GM10847 (cell line): Measurements from ENCODE around the gene TAS1R1.
A peak's percentile ranks its signal among the peaks of the same experiment; 100 is the strongest.

ENCODE experiments used
- POLR2A ChIP-seq: IDR thresholded peaks from 2 replicates; pipeline ENCODE4 v1.6.1; 2011; ENCODE audit not compliant: insufficient read length; ENCODE audit errors: extremely low read depth

The TAS1R1 gene

GRCh38 chr1:6601923-6602668 is 47.0 kb downstream of the TAS1R1 start:
- no peak for TF ChIP-seq POLR2A

DNA sequence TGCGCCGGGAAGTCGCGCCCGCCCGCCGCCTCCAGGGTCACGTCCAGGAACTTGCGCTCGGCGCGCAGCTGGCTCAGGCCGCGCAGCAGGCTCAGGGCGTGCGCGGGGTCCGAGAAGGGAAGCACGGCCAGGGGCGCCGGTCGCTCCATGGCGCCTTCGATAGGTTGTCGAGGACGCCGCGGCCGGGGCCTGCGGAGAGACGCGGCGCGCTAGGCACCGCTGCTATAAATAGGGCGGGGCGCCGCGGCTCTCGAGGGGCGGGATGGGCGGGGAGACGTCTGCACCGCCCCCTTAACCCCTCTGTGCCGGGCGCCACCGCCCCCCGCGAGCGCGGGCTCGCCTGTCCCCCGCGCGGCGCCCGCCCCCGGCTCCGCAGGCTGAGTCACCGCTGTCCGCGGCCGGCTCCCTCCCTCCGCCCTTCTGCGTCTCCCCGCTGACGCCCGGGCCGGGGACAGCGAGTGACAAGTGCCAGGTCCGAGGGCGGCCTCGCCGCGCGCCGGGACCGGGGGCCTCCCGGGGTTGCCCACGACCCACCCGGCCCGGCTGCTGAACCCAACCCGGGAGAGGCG is 47.6 kb downstream of the TAS1R1 start, which contains the start of gene KLHL21:
Gene KLHL21 (minus strand): TSS at position 201 of the 569 bp plus-strand sequence. CDS start 52 bp downstream, at position 149.
- TF ChIP-seq POLR2A, result peak; percentile 78

DNA sequence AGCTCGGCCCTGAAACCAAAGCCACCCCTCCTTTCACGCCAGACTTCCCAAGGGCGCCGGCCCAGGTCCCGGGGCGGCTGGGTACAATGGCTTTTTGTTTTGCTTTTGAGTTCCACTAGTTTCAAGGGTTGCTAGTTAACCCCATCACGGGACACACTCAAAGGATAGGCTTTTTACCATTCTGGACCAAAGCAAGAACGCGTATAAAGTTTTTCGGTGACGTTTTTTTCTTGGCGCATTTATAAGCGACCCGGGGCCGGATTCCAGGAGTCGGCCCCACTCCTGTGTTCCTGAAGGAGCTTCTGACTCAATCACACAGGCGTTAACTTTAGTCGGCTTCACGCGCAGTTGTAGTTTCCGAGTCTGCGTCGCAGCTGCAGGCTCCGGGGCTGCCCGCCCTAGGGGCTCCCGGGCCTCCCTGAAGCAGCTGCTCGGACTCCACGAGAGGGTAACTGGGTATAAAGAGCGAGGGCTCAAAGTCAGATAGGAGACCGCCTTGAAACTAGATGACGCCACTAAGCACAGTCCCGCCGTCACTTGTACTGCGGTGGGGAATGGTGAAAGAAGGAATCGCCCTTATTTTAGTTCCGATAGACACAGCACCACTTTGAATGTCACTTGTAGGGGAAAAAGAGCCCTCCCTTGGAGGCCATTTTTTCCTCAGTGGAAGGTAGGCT is 48.3 kb downstream of the TAS1R1 start:
- TF ChIP-seq POLR2A, result no peak

GRCh38 chr1:6603915-6604558 is 48.9 kb downstream of the TAS1R1 start:
- no peak for TF ChIP-seq POLR2A

- no peak for TF ChIP-seq POLR2A
Measured at GRCh38 chr1:6612641-6613360, 57.7 kb downstream of the TAS1R1 start.

GRCh38 chr1:6613361-6614018 is 58.4 kb downstream of the TAS1R1 start, which contains the start of gene PHF13:
Gene PHF13, plus strand, starts transcription at chr1:6613731. Its CDS starts 336 bp downstream, at chr1:6614067.
- TF ChIP-seq POLR2A, result no peak

GRCh38 chr1:6614019-6614928 is 59.2 kb downstream of the TAS1R1 start:
- TF ChIP-seq POLR2A, result no peak

GRCh38 chr1:6614929-6615785 is 60.0 kb downstream of the TAS1R1 start:
- TF ChIP-seq POLR2A, result no peak

DNA sequence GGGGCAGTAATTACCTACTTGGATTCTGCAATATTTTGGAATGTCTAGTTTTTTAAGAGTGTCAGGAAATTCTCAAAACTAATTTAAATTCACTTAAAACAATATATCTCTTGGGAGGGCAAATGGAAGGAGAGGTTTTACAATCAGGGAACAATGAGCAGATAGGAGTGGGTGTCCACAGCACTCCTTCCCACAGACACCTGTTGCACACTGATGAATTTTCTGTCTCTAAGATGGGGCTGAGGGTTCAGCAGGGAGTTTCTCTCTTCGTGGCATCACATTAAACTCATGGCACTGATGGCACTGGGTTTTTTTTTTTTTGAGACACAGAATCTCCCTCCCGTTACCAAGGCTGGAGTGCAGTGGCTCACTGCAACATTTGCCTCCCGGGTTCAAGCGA is 63.9 kb downstream of the TAS1R1 start:
- TF ChIP-seq POLR2A, result no peak

GRCh38 chr1:6621429-6622391 is 66.6 kb downstream of the TAS1R1 start:
- no peak for TF ChIP-seq POLR2A

- TF ChIP-seq POLR2A, result no peak
Measured at GRCh38 chr1:6622396-6623152, 67.5 kb downstream of the TAS1R1 start.
